Measurements from ENCODE around the gene HPCAL1.

HPCAL1 gene

GRCh38 chr2:10370390-10370789 is 67.7 kb downstream of the HPCAL1 start:
- DNase-seq (ENCODE audit: low read depth, low spot score), result no peak

DNA sequence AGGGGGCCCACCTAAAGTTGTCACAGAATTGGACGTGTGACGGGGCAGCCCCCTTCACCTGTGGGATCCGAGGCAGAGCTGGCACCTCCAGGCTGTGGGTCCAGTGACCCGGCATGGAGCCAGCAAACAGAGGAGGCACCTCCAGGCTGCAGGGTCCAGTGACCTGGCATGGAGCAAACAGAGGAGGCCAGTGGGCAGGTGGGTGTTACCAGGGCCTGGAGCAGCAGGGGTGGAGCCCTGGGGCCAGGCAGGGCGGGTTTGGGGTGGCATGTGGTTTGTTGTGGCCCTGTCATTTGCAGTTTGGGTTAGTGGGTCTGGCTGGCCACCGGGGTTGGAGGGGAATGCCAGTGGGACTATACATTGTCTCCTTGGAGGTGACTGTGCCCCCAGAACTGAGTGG is 68.2 kb downstream of the HPCAL1 start:
- no peak for DNase-seq (ENCODE audit: low read depth, low spot score)

DNA sequence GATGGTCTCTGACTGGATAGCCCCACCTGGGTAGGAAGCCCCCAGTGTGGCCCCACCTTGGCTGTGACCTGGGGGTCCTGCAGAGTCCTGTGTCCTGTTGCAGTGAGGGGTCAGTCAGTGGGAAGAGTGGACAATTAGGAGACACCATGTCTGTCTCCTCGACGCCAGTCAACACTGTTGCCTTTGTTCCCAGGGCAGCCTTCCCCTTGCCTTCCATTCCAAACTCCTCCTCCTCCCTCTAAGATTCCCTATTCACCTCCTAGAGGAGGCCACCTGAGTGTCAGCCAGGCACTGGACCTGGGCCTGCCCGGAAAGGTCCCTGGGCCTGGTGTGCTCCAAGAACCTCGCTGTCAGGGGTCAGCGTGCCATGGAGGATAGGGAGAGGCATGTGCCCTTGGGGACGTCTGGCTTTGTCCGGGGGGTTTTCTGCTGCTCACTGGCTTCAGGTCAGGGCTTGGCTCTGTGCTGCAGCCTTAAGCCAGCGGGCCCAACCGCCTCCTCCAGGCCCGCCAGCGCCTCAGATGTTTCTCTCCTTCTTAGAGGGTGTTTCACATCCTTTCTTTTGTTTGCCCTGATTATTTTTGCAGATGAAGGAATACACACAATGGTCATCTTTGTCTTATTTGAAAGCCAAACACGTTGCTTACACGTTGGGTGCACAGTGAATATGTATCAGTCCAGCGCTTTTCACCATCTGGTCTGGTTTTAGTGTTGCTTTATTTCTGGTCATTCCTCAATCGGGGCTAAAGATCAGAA is 68.9 kb downstream of the HPCAL1 start:
- no peak for DNase-seq (ENCODE audit: low read depth, low spot score)

- DNase-seq (ENCODE audit: low read depth, low spot score), result no peak
Measured at GRCh38 chr2:10372203-10372861, 69.6 kb downstream of the HPCAL1 start.

DNA sequence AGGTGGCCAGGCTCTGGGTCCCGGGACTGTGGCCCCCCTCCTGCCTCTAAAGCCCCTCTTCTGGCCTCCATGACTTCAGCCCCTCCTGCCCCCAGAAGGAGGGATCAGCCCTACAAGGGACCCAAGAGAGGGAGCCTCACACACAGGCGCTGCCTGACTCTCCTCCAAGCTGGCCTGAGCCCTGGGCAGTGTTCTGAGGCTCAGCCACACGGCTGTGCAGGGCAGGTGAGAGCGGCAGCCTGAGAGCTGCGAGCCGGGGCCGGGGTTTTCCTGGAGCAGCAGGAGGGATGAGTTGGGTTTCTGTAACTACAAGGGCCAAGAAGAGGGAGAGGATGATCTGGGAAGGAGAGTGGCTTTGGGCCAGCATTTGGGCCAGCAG is 70.1 kb downstream of the HPCAL1 start:
- DNase-seq (ENCODE audit: low read depth, low spot score), result no peak

DNA sequence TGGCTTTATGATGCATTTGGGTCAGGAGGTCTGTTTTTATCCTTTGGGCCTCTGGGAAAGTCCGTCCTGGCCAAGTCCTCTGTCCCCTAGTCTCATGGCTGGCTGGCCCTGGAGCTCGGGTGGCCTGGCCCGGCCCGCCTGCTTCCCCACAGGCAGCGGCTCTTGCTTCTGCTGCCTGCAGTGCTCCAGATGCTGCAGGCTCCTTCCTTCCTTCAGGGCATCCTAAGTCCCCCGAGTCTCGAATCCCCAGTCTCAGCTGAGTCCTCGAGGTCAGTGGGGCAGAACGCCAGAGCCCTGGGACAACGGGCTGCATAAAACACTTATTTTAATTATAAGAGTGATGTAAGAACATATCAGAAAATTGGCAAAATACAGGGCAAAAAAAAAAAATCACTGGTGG is 71.2 kb downstream of the HPCAL1 start:
- no peak for DNase-seq (ENCODE audit: low read depth, low spot score)

DNA sequence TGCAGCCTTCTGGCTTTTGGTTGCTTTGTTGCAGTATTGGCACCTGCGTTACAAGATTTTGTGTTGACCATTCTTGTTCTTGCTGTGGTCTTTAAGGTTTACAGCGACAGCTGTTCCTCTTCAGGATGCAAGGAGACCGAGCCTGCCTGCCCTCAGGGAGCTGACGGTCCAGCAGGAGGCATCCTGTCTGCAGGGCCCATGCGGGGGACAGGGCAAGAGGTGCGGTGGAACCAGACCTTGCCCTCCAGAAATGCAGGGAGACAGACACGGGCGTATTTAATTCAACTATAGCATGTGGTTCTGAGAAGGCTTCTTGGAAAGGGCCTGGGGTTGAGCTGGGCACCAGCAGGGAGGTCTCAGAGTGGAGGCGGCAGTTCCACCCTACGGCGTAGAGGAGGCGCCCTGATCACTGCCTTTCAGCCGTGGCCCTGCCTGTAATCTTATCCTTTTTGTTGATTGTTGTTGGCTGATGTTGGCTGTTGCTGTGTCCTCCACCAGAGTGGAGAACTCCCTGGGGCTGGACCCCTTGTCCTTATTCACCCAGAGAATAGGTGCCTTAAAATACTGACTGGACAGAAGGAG is 71.7 kb downstream of the HPCAL1 start:
- no peak for DNase-seq (ENCODE audit: low read depth, low spot score)

GRCh38 chr2:10375570-10376281 is 73.0 kb downstream of the HPCAL1 start:
- DNase-seq (ENCODE audit: low read depth, low spot score), result no peak

DNA sequence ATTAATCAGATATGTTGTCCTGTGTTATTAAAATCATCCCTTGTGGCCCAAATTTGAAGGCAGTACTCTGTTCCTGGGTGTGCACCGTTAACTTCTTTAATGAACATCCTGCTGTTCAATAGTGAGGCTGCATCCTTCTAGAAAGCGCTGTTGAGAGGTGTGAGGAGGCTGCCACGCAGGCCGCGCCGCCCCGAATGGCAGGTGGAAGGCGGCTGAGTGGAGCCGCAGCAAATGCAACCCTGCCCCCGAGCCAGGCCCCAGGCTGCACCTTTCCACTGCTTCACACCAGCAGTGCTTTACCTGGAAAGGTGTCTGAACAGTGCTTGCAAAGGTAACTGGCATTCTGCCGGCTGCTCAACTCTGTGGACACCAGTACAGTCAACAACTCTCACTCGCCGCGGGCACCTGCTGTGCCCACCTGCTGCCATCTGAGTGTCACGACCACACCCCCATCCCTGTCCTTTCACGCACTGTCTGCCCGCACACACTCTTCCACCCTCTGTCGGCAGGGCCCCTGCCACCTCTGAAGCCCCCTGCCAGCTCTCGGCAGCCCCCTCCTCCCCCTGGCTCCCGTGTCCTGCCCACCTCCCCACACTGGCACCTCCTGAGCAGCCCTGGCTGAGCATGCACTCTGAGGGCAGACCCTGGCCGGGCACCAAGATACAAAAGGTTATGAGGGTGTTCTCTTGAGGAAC is 74.5 kb downstream of the HPCAL1 start:
- no peak for DNase-seq (ENCODE audit: low read depth, low spot score)

- no peak for DNase-seq (ENCODE audit: low read depth, low spot score)
Measured at GRCh38 chr2:10377747-10378085, 75.0 kb downstream of the HPCAL1 start.

DNA sequence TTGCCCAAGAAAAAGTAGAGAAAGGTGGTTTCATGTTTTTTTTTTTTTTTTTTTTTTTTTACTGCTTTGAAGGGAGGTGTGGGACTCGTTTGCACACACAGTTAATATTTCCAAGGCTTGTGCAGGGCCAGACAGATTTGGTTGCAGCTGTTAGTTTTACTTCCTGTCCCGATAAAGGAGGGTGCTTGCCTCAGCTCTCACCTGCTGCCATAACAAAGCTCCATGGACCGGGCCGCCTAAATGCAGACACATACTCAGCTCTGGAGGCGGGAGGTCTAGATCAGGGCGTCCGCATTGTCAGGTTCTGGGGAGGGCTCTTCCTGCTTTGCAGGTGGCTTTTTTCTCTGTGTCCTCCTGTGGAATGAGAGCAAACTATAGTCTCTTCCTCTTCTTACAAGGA is 75.5 kb downstream of the HPCAL1 start:
- DNase-seq (ENCODE audit: low read depth, low spot score), result no peak

DNA sequence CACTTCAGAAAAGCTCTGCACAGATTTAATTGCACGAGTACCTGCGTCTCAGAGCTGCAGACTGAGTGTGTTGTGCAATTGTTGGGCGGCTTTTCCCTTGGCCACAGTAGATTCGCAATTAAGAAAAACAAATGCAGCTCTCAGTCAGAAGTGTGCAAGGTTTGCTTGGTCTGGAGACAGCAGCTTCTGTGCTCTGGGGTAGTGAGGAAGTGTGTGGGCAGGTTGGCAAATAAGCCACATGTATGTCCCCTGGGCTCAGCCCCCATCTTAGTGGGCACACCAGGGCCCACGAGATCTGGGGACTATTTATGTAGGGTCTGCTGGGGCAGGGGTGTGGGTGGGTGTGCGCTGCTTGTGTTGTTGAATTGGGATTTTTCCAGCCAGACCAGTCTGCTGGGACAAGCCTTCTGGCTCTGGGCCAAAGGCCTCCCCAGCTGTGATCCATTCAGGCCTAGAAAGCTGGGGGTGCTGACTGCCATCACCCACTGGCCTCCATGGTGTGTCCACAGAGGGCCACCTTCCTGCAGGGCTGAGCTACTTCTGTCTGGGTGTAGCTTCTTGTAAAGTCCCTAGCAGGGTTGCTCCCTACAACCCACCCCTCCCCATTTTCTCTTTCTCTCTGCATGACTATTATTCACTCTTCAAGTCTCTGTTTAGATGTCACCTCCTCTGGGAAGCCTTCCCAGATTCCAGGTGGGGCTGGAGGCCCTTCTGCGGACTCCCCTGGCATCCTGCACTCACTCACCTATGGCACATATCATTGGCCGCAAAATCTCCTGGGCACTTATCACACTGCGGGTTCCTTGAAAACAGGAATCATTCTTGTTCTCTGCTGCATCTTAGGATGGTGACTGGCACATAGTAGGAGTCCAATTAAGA is 77.6 kb downstream of the HPCAL1 start:
- no peak for DNase-seq (ENCODE audit: low read depth, low spot score)

- no peak for DNase-seq (ENCODE audit: low read depth, low spot score)
Measured at GRCh38 chr2:10381997-10382353, 79.3 kb downstream of the HPCAL1 start.

DNA sequence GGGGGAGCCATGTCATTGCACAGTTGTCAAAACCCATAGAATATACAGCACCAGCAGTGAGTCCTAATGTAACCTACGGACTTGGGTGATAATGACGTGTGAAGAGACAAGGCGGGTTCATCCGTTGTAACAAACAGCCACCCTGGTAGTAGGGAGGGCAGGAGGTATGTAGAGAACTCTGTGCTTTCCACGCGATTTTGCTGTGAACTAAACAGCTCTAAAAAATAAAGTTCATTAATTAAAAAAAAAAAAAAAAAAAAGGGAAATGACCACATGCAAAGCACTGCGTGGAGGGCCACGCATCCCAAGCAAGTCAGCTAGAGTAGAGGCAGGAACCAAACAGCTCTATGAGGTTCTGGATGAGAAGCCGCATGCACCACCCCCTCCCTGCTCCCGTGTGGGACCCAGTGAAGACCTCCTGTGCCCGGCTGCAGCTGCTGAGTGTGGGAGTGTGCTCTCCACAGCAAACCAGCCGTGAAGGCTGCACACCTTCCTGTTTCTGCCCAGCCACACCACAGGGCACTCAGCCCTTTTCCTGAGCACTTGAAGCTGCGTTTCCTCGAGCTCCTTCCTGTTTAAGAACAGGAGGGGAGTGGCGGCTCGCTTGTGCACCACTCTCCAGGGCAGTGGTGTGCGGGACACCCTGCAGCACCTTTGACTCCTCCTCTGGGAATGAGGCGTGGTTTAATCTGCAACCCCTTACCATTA is 79.8 kb downstream of the HPCAL1 start:
- no peak for DNase-seq (ENCODE audit: low read depth, low spot score)

DNA sequence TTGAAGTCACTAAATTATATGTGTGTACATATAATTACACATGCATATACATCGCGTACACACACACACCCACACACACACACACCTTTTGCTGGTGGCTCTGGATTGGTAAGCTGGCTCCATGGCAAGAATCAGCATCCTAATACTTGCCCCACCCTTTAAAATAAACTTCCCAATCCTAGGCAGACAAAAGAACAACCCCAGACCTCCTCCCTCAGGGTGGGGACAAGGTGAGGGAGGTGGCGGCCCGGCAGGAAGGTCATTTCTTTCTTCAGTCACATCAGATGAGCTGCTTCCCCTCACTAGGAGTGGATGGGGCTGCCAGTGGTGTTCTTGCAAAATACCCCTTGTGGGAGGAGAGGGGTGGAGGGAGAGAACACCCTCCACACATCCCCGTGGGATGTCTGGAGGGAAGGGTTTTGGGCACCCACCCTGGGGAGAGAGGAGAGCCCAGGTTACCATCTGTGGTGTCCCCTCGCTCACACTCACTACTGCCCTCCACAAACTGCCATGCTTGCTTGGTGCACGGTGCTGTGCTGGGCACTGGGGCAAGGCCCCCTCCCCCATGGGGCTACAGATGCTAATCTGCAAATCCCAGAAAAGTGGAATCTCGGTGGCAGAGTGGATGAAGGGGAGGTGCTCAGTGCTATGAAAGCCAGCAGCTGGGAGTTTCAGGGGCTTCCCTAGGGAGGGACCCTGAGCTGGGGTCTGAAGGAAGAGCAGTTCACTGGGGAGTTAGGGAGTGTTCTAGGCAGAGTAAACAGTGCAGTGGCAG is 81.4 kb downstream of the HPCAL1 start:
- DNase-seq (ENCODE audit: low read depth, low spot score), result no peak

DNA sequence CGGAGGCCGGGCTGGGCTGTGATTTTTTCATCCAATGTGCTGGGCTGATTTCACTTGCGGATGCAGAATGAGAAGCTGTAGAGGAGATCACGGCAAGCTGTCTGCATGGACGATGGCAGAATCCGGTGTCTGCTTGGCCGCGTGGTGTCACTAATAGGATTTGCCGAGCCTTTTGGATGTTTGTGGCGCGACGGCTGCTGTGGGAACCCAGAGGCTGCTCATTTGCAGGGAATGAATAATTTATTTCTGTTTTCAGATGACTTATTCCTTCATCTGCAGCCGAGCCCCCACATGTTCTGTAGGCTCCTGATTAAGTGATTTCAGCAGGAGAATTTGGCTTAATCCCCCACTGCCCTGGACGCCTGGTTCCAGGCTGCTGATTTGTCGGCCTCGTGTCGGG is 82.8 kb downstream of the HPCAL1 start:
- DNase-seq (ENCODE audit: low read depth, low spot score), result no peak

GRCh38 chr2:10385933-10386773 is 83.4 kb downstream of the HPCAL1 start:
- no peak for DNase-seq (ENCODE audit: low read depth, low spot score)

DNA sequence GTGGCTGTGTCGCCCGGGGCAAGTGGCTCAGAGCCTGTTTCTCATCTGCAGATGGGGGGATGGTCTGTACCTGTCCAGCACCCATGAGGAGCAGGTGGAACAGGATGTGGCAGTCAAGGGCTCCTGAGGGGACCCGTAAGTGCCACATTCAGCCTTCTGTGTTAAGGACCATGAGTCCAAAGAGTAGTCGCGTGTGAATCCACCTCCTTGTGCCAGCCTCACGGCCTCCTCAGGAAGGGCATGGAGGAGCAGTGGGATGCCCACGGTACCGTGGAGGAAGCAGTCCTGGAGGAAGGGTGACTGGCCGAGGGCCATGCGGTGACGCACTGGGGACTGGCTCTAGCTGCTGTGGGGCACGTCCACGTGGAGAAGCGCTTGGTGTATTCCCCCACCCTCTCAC is 84.3 kb downstream of the HPCAL1 start:
- DNase-seq (ENCODE audit: low read depth, low spot score), result no peak

Measured in activated naive CD8-positive, alpha-beta T cell treated with anti-CD3 and anti-CD28 coated beads, Interleukin-2, amount 50 U/mL, for 16 hours (primary cell).